GM18951 (cell line): ENCODE measurements around the gene EML1.

Experiments used
- POLR2A ChIP-seq: IDR thresholded peaks from 4 replicates; pipeline ENCODE4 v1.6.1; 2011; ENCODE audit warnings: mild to moderate bottlenecking; ENCODE audit not compliant: insufficient read length, insufficient read depth; ENCODE audit errors: extremely low read depth
- in situ Hi-C: fragments of 300-500 bp; cut with MboI; formaldehyde crosslinking; loops from one replicate; pipeline ENCODE4 v1.12.0; 2022; ENCODE audit warnings: low sequenced_read_pairs, mixed read lengths, inconsistent platforms; ENCODE audit not compliant: unreplicated experiment

EML1 gene

DNA sequence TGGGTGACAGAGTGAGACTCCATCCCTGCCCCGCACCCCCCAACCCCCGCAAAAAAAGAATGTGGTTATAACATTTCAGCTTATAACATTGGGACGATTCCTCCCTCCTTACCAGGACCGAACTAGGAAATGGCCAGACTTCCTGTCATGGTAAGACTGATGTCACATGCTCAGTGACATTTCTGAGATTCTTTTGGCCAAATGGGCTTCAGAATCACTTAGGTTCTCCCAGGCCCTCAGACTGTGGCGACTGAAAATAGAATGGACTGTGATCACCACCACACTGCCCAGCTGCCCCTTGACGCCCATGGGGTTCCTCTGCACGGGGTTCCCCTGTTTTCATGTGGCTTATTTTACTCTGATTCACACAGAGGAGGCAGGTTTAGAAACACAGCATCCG, 157.0 kb downstream of the EML1 start:
- no peak for TF ChIP-seq POLR2A
- in situ Hi-C loops = no loop called here

DNA sequence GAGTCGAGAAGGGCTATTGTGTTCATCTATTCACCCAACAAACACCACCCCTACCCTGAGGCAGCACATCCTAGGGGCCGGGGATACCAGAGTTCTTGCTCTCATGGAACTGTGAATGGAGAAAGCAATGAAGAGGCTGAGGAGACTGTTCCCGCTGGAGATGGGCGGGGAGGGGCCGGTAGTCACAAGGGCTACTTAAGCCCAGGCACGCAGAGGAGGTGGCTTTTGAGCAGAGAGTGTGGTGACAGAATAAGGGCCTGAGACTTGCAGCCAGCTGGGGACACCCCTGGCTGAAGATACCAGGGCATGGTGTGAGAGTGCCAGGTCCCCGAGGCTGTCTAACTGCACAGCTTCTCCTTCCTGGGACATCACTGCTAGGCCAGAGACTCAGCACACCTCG, 157.9 kb downstream of the EML1 start:
- in situ Hi-C loops = no loop called here
- no peak for TF ChIP-seq POLR2A

DNA sequence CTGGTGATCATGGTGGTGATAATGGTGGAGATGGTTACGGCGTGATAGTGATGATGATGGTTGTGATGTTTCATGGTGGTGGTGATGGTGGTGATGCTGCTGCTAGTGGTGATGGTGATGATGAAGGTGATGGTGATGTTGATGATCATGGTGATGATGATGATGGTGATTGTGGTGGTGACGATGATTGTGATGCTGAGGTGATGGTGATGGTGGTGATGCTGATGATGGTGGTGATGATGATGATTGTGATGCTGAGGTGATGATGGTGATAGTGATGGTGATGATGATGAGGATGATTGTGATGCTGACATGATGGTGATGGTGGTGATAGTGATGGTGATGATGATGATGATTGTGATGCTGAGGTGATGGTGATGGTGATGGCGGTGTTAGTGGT, 158.8 kb downstream of the EML1 start:
- TF ChIP-seq POLR2A = no peak
- in situ Hi-C loops = no loop called here

DNA sequence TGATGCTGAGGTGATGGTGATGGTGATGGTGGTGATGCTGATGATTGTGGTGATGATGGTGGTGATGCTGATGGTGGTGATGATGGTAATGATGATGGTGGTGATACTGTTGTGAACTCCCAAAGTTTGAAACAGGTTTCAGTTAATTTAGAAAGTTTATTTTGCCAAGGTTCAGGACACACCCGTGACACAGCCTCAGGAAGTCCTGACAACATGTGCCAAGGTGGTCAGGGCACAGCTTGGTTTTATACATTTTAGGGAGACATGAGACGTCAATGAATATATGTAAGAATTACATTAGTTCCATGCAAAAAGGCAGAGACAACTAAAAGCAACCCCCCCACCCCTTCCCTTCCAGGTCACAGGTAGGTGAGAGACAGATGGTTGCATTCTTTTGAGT, 159.2 kb downstream of the EML1 start:
- in situ Hi-C loops = no loop called here
- no peak for TF ChIP-seq POLR2A

DNA sequence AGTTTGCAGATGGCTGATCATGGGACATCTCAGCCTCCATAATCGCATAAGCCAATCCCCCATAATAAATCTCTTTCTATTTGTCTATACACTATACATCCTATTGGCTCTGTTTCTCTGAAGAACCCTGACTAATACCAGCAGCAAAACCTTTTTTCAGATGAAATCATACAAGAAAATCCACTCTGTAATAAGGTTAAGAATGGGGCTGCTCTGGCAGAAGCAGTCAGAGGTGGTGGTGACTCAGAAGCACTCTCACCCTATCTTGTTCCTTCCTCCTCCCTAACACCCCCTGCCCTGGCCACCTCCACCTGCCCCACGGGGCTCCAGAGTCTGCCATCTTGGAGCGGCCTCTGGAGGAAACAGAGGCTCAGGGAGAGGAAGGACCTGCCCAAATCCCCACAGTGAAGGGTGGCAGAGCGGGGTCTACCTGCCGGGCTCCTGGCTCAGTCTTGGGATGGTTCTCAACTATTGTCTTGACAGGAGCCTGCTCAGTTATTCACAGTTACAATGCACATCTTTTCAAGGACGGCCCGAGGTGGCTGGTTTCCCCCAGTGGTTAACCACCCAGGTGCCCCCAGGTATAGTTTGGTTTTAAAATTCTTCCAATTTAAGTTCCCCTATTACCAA, 162.7 kb downstream of the EML1 start:
- in situ Hi-C loops = no loop called here
- TF ChIP-seq POLR2A = no peak

DNA sequence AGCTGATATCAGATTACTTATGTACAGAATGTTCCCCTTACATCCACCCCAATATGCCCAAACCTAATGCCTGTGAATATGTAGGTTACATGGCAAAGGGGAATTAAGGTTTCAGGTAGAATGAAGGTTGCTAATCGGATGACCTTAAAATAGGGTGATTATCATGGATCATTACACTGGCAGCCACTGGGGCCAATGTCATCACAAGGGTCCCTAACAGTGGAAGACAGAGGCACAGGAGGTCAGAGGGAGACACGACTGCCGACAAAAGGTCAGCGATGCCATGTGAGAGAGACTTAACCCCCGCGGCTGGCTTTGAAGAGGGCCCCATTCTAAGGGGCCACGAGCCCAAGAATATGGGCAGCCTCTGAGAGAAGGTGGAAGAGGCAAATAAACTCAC, 165.2 kb downstream of the EML1 start:
- no peak for TF ChIP-seq POLR2A
- in situ Hi-C loops = no loop called here

DNA sequence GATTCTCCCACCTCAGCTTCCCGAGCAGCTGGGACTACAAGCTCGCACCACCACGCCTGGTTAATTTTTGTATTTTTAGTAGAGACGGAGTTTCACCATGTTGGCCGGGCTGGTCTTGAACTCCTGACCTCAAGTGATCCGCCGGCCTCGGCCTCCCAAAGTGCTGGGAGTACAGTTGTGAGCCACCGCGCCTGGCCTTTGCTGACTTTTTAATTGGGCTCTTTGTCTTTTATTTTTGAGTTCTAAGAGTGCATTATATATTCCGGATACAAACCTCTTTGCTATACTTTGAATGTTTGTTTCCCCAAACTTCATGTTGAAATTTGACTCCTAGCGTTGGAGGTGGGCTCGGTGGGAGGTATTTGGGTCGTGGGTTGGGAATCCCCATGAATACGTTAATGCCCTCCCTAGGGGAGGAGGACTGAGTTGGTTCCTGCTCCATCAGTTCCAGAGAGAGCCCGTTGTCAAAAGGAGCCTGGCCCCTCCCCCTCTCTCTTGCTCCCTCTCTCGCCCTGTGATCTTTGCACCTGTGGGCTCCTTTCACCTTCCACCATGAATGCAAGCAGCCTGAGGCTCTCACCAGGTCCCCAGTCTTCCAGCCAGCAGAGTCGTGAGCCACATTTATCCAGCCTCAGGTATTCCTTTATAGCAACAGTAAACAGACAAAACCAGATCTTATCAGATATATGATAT, 168.8 kb downstream of the EML1 start:
- no peak for TF ChIP-seq POLR2A

DNA sequence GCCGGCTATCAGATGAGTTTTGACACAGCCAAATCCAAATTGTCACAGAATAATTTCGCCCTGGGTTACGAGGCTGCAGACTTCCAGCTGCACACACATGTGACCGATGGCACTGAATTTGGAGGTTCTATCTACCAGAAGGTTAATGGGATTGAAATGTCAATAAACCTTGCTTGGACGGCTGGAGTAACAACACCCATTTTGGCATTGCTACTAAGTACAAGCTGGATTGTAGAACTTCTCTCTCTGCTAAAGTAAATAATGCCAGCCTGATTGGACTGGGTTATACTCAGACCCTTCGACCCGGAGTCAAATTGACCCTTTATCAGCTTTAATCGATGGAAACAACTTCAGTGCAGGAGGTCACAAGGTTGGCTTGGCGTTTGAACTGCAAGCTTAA, 171.8 kb downstream of the EML1 start:
- in situ Hi-C loops = no loop called here

More for the DNA sequence above, 168.8 kb downstream of the EML1 start:
- in situ Hi-C loops = no loop called here

DNA sequence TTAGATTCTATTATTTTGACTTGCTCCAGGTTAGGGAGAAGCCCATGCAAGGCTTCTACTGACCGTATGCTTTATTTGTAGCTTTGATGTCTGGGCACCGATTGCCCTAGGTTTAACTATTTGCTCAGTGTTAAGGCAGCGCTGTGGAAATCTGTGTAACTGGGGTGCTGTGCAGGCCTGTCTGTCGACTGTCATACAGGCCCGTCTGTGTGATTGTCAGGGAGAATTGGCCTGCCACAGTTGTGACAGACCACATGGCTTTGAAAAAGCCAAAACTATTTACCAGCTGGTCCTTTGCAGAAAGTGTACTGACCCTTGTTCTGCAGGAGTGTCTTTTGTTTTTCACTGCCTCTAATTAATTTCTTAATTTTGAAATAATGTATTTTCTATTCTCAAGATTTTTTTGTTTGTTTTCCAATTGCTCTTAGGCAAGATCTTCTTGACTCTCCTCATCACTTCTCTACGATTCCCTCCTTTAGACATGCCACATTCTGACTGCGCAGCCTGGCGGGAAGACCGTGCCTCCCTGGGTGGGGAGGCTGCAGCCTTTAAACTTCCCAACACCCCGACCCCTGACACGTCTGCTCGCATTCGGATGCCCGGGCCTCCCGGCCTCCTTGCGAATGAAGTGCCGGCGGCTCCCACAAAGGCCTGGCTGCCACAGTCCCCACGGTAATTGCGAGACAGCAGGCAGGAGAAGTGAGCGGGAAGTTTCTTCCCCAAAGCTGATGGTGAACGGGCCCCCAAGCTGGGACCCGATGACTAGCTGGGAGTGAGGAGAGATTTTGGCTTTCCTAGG, 173.0 kb downstream of the EML1 start:
- no peak for TF ChIP-seq POLR2A
- in situ Hi-C loops = no loop called here

More for the DNA sequence above, 171.8 kb downstream of the EML1 start:
- no peak for TF ChIP-seq POLR2A

DNA sequence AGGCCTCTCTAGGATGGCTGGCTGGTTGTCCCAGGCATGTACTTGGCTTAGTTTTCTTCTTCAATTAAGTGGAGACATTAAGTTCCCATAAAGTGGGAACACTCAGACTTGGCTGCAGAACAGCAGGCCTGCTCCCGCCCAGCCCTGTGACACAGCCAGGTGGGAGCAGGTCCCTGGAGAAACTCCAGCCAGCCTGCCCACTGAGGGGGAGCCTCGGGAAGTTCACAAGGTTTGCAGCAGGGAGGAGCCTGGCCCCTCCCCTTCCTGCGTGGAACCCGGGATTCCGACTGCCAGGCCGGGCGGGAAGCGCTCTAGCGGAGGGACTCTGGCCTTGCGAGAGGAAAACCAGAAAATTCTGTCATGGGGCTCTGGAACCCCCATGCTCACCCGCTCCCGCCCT, 173.7 kb downstream of the EML1 start:
- TF ChIP-seq POLR2A = no peak
- in situ Hi-C loops = no loop called here

DNA sequence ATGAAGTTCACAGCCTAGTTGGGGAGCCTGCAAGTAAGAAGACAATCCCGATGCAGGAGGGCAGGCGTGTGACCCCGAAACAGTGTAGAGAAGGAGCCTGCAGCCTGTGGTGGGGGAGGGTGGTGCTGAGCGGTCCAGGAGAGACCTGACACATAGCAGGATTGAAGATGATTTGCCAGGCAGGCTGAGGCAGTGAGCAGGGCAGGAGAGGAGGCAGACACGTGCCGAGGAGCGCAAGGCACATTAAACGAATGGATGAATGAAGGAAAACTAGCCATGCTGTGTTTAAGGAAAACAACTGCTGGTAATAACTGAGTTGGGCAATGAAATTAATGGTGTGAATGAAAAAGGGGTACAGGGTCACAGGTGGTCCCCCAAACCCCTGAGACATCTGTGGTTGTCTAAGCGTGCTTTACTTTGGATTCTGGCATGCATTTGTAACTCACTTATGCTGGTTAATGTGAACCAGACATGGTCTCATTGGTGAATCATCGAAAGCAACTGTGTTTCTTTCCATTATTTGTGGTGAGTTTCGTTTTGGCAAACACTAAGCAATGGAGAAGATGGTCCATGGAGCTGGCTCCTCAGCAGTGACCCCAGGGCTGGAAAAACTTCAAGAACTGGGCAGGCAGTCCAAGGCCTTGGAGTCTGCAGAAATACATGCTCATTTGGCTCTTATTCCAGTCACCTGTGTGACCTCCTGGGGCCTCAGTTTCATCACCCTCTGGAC, 175.1 kb downstream of the EML1 start:
- in situ Hi-C loops = no loop called here
- TF ChIP-seq POLR2A = no peak

DNA sequence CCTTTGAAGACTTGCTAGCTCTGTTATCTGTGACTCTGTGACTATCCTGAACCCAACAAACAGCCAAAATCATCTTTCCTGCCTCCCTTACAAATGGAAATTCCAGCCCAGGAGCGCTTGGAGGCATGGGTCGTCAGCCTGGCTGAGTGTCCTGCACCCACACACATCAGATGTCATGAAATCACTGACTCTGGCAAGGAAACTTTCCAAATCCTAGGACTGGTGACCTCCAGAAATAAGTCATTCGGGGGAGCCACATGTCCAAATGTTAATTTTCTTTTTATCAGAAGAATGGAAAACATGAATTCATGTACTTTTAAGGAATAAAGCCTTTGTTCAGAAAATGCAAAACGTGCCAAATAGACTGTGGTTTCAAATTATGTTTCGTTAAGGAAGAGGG, 175.7 kb downstream of the EML1 start:
- no peak for TF ChIP-seq POLR2A
- in situ Hi-C loops = no loop called here

DNA sequence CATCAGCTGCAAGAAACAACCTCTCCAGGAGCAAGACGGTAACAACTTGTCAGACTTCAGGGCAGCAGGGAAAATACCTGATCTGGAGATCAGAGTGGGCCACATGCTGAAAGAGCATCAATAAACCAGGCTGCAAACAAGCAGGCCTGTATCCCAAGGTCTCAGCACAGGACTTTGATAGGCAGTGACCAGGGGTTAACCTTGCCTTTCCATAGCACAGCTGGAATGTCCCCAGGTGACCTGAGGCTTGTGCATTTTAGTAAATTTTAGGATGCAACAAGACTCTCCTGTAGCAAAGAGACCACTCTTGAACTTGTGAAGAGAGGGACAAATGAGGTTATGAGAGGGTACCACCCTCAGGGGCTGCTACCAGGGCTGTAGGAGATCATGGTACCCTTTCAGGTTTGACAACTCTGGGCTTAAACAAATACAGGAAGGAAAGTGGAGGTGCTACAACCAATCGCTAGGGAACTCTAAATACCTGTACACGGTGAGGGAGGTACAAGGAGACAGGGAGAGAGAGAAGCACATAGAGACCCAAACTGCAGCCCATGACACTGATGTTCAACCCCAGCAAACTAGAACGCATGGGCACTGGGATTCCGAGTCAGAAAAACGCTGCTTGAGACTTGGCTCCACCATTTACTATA, 176.6 kb downstream of the EML1 start:
- TF ChIP-seq POLR2A = no peak
- in situ Hi-C loops = no loop called here
